HepG2 (cell line): ENCODE data around the gene TRAP1. TPM values are rescaled to one million over a fixed set of nuclear protein-coding genes. Genes with fewer than 3 reads are reported as not detected.

Experiments
- ARID5B ChIP-seq: IDR thresholded peaks from 2 replicates; pipeline ENCODE4 v1.4.0; 2020; ENCODE audit warnings: mild to moderate bottlenecking, missing genetic modification reagents
- ARNTL ChIP-seq: sonication (generic); formaldehyde crosslinking; IDR thresholded peaks from 2 replicates; pipeline ENCODE4 v1.4.0; 2020; ENCODE audit warnings: mild to moderate bottlenecking, missing genetic modification reagents
- ASH2L ChIP-seq: fragments of 300-600, 200-600 bp; sonication (generic); IDR thresholded peaks from 2 replicates; pipeline ENCODE4 v1.7.0; 2017; ENCODE audit warnings: low read depth, mild to moderate bottlenecking, moderate library complexity, mixed read lengths, low read length; ENCODE audit not compliant: insufficient read length
- CAMTA2 ChIP-seq: sonication (generic); formaldehyde crosslinking; IDR thresholded peaks from 2 replicates; pipeline ENCODE4 v1.4.0; 2020; ENCODE audit warnings: mild to moderate bottlenecking, missing genetic modification reagents, borderline replicate concordance
- E2F1 ChIP-seq: sonication (generic); formaldehyde crosslinking; IDR thresholded peaks from 2 replicates; pipeline ENCODE4 v1.5.0; 2020; ENCODE audit warnings: missing genetic modification reagents
- FUBP1 ChIP-seq: sonication (generic); formaldehyde crosslinking; IDR thresholded peaks from 2 replicates; pipeline ENCODE4 v1.5.1; 2020; ENCODE audit warnings: missing genetic modification reagents, mild to moderate bottlenecking, borderline replicate concordance
- GLMP ChIP-seq: sonication (generic); formaldehyde crosslinking; IDR thresholded peaks from 2 replicates; pipeline ENCODE4 v1.9.0; 2021; ENCODE audit warnings: missing genetic modification reagents, mild to moderate bottlenecking, borderline replicate concordance
- HNF4A ChIP-seq: sonication (generic); formaldehyde crosslinking; IDR thresholded peaks from 2 replicates; pipeline ENCODE4 v1.4.0; 2020; ENCODE audit warnings: missing genetic modification reagents
- KAT7 ChIP-seq: IDR thresholded peaks from 2 replicates; pipeline ENCODE4 v1.6.1; 2018; ENCODE audit warnings: borderline replicate concordance, missing compliant biosample characterization
- KLF11 ChIP-seq: IDR thresholded peaks from 2 replicates; pipeline ENCODE4 v1.6.1; 2016; ENCODE audit warnings: missing compliant biosample characterization
- KLF13 ChIP-seq: sonication (generic); formaldehyde crosslinking; IDR thresholded peaks from 2 replicates; pipeline ENCODE4 v1.4.0; 2020; ENCODE audit warnings: mild to moderate bottlenecking, missing genetic modification reagents
- PAX8 ChIP-seq: sonication (generic); formaldehyde crosslinking; IDR thresholded peaks from 2 replicates; pipeline ENCODE4 v1.8.0; 2022; ENCODE audit warnings: mild to moderate bottlenecking, missing genetic modification reagents, borderline replicate concordance
- RFXAP ChIP-seq: sonication (generic); formaldehyde crosslinking; IDR thresholded peaks from 2 replicates; pipeline ENCODE4 v1.4.0; 2020; ENCODE audit warnings: missing genetic modification reagents, borderline replicate concordance
- SMARCC2 ChIP-seq: fragments of 450-650 bp; IDR thresholded peaks from 2 replicates; pipeline ENCODE4 v1.6.1; 2017; ENCODE audit warnings: antibody characterized with exemption, mild to moderate bottlenecking
- TBP ChIP-seq: sonication (generic); formaldehyde crosslinking; IDR thresholded peaks from 2 replicates; pipeline ENCODE4 v1.5.0; 2020; ENCODE audit warnings: missing genetic modification reagents
- ZIK1 ChIP-seq: sonication (generic); formaldehyde crosslinking; IDR thresholded peaks from 2 replicates; pipeline ENCODE4 v1.5.0; 2020; ENCODE audit warnings: mild to moderate bottlenecking, low read depth, missing genetic modification reagents, borderline replicate concordance
- ZNF12 ChIP-seq: sonication (generic); formaldehyde crosslinking; IDR thresholded peaks from 2 replicates; pipeline ENCODE4 v1.5.0; 2020; ENCODE audit warnings: missing genetic modification reagents
- ZNF503 ChIP-seq: sonication (generic); formaldehyde crosslinking; IDR thresholded peaks from 2 replicates; pipeline ENCODE4 v1.4.0; 2020; ENCODE audit warnings: missing genetic modification reagents
- ZNF607 ChIP-seq: sonication (generic); formaldehyde crosslinking; IDR thresholded peaks from 2 replicates; pipeline ENCODE4 v1.5.1; 2020; ENCODE audit warnings: missing genetic modification reagents, mild to moderate bottlenecking, borderline replicate concordance
- ZNF629 ChIP-seq: sonication (generic); formaldehyde crosslinking; conservative IDR thresholded peaks from 2 replicates; pipeline ENCODE4 v1.5.0; 2020; ENCODE audit warnings: missing genetic modification reagents
- polyA plus RNA-seq, 8 experiments: library from polyadenylated mRNA; depleted of rRNA in 3 of 8; stranded (reverse) in 7 of 8; unstranded in 1 of 8; fragments of >200 nt; fragmentation: Illumina TruSeq in 4 of 8; extraction: Trizol in 4 of 8; gene quantifications; 2 replicates each; pipeline versions ENCODE4 v1.2.1 to v1.2.3, GENCODE V29; 2011 to 2016; ENCODE audit warnings: low read depth in 4 of 8, missing spikeins in 1 of 8, mixed read lengths in 1 of 8; ENCODE audit not compliant: insufficient read depth in 1 of 8
- total RNA-seq, 5 experiments: library from RNA; depleted of rRNA; stranded (reverse); fragments of >200 nt; fragmentation: Illumina TruSeq; extraction: Trizol; gene quantifications; 2 replicates each; pipeline ENCODE4 v1.2.3, GENCODE V29; 2016; ENCODE audit warnings: low read depth in 1 of 5

Gene TRAP1
- total and polyA plus RNA-seq, 2 of the 13 experiments (the other 11 are each of a cell fraction or from before 2014, with no cell fraction given): 127 to 240 TPM

- peak; percentile 59 for TF ChIP-seq ARID5B (CRISPR knock-in tag)
- TF ChIP-seq E2F1: no peak
- TF ChIP-seq HNF4A: peak; percentile 47; the same call in 1 of the 2 replicates
- no peak for TF ChIP-seq TBP
- no peak for TF ChIP-seq KAT7 (CRISPR knock-in tag)
- TF ChIP-seq KLF13 (CRISPR knock-in tag): no peak
- TF ChIP-seq KLF11: no peak
- no peak for TF ChIP-seq ZNF607
- no peak for TF ChIP-seq SMARCC2
- peak; percentile 74; the same call in 1 of the 2 replicates for TF ChIP-seq ARNTL (CRISPR knock-in tag)
- TF ChIP-seq PAX8 (CRISPR knock-in tag): no peak
- TF ChIP-seq CAMTA2 (CRISPR knock-in tag): no peak
- no peak for TF ChIP-seq ZNF12
- no peak for TF ChIP-seq FUBP1 (CRISPR knock-in tag)
- TF ChIP-seq GLMP (CRISPR knock-in tag): no peak
- no peak for TF ChIP-seq ZNF503
- TF ChIP-seq ZNF629 (CRISPR knock-in tag): no peak
- no peak for TF ChIP-seq ZIK1
- peak; percentile 19 for TF ChIP-seq ASH2L
- TF ChIP-seq RFXAP: 0 out of 2 replicates have a peak, but pooled peaks have one; percentile 55
These were observed 62.9 kb downstream of the TRAP1 start, which contains the start of gene DNASE1 (continued) for GRCh38 chr16:3654249-3654991.
